Panc1 (cell line): ENCODE data around the gene MTR. TPM values are rescaled to one million over a fixed set of nuclear protein-coding genes. Genes with fewer than 3 reads are reported as not detected.

Experiments used
- ATAC-seq: fragments of 200-7000 bp; cut with Tn5 transposase; 2 replicates; pipeline ENCODE4 v1.9.1; 2020; ENCODE audit warnings: mild to moderate bottlenecking, moderate library complexity
- BruUV-seq: library from RNA; stranded (reverse); fragments of 400-500 nt; replicated peaks from 2 replicates; lab custom pipeline; 2021; lab: Mats Ljungman, UMichigan
- CTCF ChIA-PET: fragments of 300-600 bp; sonication (Branson Sonifier 250); formaldehyde crosslinking; loops from one replicate; lab custom pipeline; 2022; ENCODE audit warnings: antibody characterized with exemption; lab: Charles Lee
- POLR2A ChIA-PET: fragments of 300-600 bp; sonication (Branson Sonifier 250); formaldehyde crosslinking; loops from one replicate; lab custom pipeline; 2022; ENCODE audit warnings: antibody characterized with exemption; lab: Charles Lee
- DNase-seq: peaks from one replicate; pipeline ENCODE4 v3.0.0-alpha.2; 2010; ENCODE audit warnings: low read depth, low spot score
- H3K27ac ChIP-seq: 2 replicates; pipeline ENCODE4 v1.5.1; 2011; ENCODE audit warnings: mild to moderate bottlenecking, low read length, inconsistent platforms
- H3K27me3 ChIP-seq: fragments of 200-500 bp; sonication (Bioruptor generic); 2 replicates; pipeline ENCODE4 v1.6.0; 2014; ENCODE audit warnings: low read length, inconsistent platforms; ENCODE audit not compliant: control insufficient read depth, insufficient read depth
- H3K36me3 ChIP-seq: fragments of 200-500 bp; sonication (Bioruptor generic); 2 replicates; pipeline ENCODE4 v1.5.1; 2014; ENCODE audit warnings: inconsistent platforms, mild to moderate bottlenecking, low read length, moderate library complexity; ENCODE audit not compliant: control insufficient read depth, insufficient read depth
- H3K4me1 ChIP-seq: 2 replicates; pipeline ENCODE4 v1.5.1; 2011; ENCODE audit warnings: inconsistent platforms, mild to moderate bottlenecking, low read length, moderate library complexity; ENCODE audit not compliant: control insufficient read depth, insufficient read depth
- H3K4me3 ChIP-seq, 2 experiments: 2 replicates each; pipeline ENCODE4 v1.5.1; 2011 to 2012; ENCODE audit warnings: low read depth in 2 of 2, low read length in 2 of 2, mild to moderate bottlenecking in 2 of 2, inconsistent platforms in 1 of 2, moderate library complexity in 1 of 2
- H3K9me3 ChIP-seq: fragments of 200-500 bp; sonication (Bioruptor generic); 2 replicates; pipeline ENCODE4 v1.5.1; 2014; ENCODE audit warnings: low read depth, mild to moderate bottlenecking, inconsistent platforms, low read length, moderate library complexity; ENCODE audit not compliant: control insufficient read depth, insufficient read depth
- CTCF ChIP-seq: fragments of 450-650 bp; IDR thresholded peaks from 2 replicates; pipeline ENCODE4 v1.5.1; 2017; ENCODE audit warnings: mild to moderate bottlenecking
- POLR2AphosphoS5 ChIP-seq: IDR thresholded peaks from 2 replicates; pipeline ENCODE4 v1.6.1; 2012; ENCODE audit warnings: mild to moderate bottlenecking, low read depth, low read length, moderate library complexity
- REST ChIP-seq, 2 experiments: IDR thresholded peaks; 2 replicates each; pipeline ENCODE4 v1.6.1; 2011 to 2012; ENCODE audit warnings: low read depth in 2 of 2, control low read depth in 1 of 2, low read length in 1 of 2, mild to moderate bottlenecking in 1 of 2, moderate library complexity in 1 of 2; ENCODE audit not compliant: insufficient read depth in 1 of 2
- SIN3A ChIP-seq: IDR thresholded peaks from 2 replicates; pipeline ENCODE4 v1.6.1; 2012; ENCODE audit warnings: low read depth, mild to moderate bottlenecking, low read length, moderate library complexity, borderline replicate concordance; ENCODE audit not compliant: insufficient read depth
- TCF7L2 ChIP-seq: IDR thresholded peaks from 2 replicates; pipeline ENCODE4 v1.6.1; 2011; ENCODE audit warnings: mild to moderate bottlenecking, low read depth, low read length, inconsistent platforms
- in situ Hi-C: cut with HindIII; loops from 2 replicates; pipeline ENCODE4 v1.10.0; 2016; ENCODE audit warnings: low sequenced_read_pairs, low pct_unique_long_range_greater_than_20kb
- intact Hi-C: fragments of 100-400 bp; cut with micrococcal nuclease; formaldehyde crosslinking; loops from one replicate; pipeline ENCODE4 v1.10.0; 2022; ENCODE audit not compliant: unreplicated experiment
- total RNA-seq: library from RNA; stranded (reverse); gene quantifications from one replicate; pipeline ENCODE4 v1.2.1, GENCODE V29; 2021; ENCODE audit not compliant: unreplicated experiment

MTR gene
- total RNA-seq, 1 experiment from 2014 or later = 33.7 TPM

- no peak for ATAC-seq
- H3K36me3 ChIP-seq = peaks cover 5% of the 10 kb centered on the region
- ChIA-PET POLR2A (no interaction called here), CTCF (no interaction called here)
- no peak for DNase-seq
- in situ Hi-C loops = no loop called here
- intact Hi-C loops = no loop called here
- TF ChIP-seq CTCF = no peak
- no peak for TF ChIP-seq SIN3A
- no peak for TF ChIP-seq POLR2AphosphoS5
- no peak for TF ChIP-seq TCF7L2
- TF ChIP-seq REST (IDR thresholded peaks at IDR 0.05; ENCODE audit: insufficient read depth in 1 of 2, low read depth in 2 of 2, low read length in 1 of 2) = no peak
- no TSS peak for BruUV-seq
- no peak overlapping the region for H3K27ac ChIP-seq
- H3K27me3 ChIP-seq = no peaks in the 10 kb centered on the region
- H3K4me1 ChIP-seq = no peaks in the 10 kb centered on the region
- no peaks in the 10 kb centered on the region for H3K9me3 ChIP-seq
- H3K4me3 ChIP-seq = no peak overlapping the region
These were observed 66.6 kb downstream of the MTR start for GRCh38 chr1:236861560-236862218.

GRCh38 chr1:236862219-236862591 is 67.1 kb downstream of the MTR start:
- in situ Hi-C loops (no loop called here), intact Hi-C loops (no loop called here)
- no peak for ATAC-seq
- no peaks in the 10 kb centered on the region for H3K4me1 ChIP-seq
- no TSS peak for BruUV-seq
- H3K4me3 ChIP-seq = no peak overlapping the region
- no peak overlapping the region for H3K27ac ChIP-seq
- POLR2A ChIA-PET = no interaction called here
- TF ChIP-seq TCF7L2 (no peak), POLR2AphosphoS5 (no peak), REST (IDR thresholded peaks at IDR 0.05; ENCODE audit: insufficient read depth in 1 of 2, low read depth in 2 of 2, low read length in 1 of 2) (no peak), CTCF (no peak), SIN3A (no peak)
- CTCF ChIA-PET = no interaction called here
- H3K27me3 ChIP-seq = no peaks in the 10 kb centered on the region
- no peak for DNase-seq
- H3K36me3 ChIP-seq = peaks cover 5% of the 10 kb centered on the region
- H3K9me3 ChIP-seq = no peaks in the 10 kb centered on the region
